Effector CD4-positive, alpha-beta T cell (primary cell): ENCODE measurements around the gene HS6ST3. TPM values are rescaled to one million over a fixed set of nuclear protein-coding genes. Genes with fewer than 3 reads are reported as not detected.
"Not testable (repeated sequence)": the region's sequence is repeated elsewhere in the genome, so short reads cannot be mapped to it uniquely, and the experiment has no call there.

ENCODE experiments used
- DNase-seq: peaks from one replicate; pipeline ENCODE4 v3.0.0-alpha.2; 2020
- total RNA-seq: gene quantifications from one replicate; lab custom pipeline; 2026; lab: John Stamatoyannopoulos, UW

HS6ST3 gene
- not detected for total RNA-seq

DNA sequence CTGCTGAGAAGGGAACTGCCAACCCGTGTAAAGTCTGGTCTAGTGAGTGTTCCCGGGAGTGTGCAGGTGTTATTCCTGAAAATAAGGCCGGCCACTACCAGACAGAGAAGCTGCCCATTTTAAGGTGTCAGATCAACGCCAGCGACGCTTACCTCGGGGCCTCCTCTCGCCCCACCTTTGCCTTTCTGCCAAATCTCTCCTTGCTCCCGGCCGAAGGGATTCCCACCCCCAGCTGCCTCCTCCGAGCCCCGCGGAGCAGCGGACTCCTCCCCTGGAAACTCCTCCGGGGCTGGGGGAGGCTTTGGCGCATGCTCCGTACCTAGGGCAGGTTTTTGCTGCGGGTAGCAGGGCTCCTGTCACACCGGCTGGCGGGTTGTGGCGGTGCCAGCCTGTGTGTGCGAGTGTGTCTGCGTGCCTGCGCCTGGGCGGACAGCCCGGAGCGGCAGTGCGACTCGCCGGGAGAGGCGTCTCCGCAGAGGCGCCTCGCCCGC, at the start of gene HS6ST3:
TSS of gene HS6ST3 (plus strand) at position 359 of the 491 bp plus-strand sequence.
- no peak for DNase-seq

DNA sequence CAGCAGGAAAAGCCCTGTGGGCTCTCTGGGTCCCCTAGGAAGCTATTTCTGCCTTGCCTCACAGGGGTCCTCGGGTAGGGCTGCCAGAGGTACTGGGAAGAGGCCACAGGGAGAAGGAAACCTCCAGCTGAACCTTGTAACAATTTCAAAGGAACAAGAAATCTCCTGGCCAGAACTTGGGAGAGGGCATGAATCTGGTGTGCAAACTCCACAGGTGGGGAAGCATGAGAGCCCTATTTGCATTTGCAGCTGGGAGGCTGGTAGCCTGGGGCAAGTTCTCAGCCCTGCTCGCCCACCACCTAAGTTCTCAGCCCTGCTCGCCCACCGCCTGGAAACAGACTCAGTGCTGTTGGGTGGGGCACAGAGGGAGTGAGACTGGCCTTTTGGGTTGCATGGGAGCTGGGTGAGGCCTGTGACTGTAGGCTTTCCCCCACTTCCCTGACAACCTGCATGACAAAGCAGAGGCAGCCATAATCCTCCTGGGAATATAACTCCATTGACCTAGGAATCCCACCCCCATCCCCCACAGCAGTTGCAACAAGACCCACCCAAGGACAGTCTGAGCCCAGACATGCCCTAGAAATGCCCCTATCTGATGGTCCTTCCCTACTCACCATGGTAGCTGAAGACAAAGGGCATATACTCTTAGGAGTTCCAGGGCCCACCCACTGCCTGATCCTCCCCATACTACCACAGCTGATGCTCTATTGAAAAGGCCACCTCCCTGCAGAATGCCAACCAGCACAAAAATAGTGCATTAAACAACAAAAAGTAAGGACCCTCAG, 48.4 kb upstream of the HS6ST3 start:
- no peak for DNase-seq

DNA sequence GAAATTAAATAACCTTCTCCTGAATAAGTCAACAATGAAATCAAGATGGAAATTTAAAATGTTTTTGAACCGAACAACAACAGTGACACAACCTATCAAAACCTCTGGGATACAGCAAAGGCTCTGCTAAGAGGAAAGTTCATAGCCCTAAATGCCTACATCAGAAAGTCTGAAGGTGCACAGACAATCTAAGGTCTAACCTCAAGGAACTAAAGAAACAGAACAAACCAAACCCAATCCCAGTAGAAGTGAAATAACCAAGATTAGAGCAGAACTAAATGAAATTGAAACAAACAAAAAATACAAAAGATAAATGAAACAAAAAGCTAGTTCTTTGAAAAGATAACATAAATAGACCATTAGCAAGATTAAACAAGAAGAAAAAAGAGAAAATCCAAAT, 45.7 kb upstream of the HS6ST3 start:
- DNase-seq: no peak

DNA sequence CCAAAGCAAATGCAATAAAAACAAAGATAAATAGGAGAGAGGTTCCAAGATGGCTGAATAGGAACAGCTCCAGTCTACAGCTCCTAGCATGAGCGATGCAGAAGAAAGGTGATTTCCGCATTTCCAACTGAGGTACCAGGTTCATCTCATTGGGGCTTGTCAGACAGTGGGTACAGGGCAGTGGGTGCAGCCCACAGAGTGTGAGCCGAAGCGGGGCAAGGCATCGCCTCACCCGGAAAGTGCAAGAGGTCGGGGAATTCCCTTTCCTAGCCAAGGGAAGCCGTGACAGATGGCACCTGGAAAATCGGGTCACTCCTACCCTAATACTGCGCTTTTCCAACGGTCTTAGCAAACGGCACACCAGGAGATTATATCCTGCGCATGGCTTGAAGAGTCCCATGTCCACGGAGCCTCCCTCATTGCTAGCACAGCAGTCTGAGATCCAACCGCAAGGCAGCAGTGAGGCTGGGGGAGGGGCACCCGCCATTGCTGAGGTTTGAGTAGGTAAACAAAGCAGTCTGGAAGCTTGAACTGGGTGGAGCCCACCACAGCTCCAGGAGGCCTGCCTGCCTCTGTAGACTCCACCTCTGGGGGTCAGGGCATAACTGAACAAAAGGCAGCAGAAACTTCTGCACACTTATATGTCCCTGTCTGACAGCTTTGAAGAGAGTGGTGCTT, 43.3 kb upstream of the HS6ST3 start:
- DNase-seq: not testable (repeated sequence)

DNA sequence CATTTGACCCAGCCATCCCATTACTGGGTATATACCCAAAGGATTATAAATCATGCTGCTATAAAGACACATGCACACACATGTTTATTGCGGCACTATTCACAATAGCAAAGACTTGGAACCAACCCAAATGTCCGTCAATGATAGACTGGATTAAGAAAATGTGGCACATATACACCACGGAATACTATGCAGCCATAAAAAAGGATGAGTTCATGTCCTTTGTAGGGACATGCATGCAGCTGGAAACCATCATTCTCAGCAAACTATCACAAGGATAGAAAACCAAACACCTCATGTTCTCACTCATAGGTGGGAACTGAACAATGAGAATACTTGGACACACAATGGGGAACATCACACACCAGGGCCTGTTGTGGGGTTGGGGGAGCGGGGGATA, 39.0 kb upstream of the HS6ST3 start:
- DNase-seq: not testable (repeated sequence)

DNA sequence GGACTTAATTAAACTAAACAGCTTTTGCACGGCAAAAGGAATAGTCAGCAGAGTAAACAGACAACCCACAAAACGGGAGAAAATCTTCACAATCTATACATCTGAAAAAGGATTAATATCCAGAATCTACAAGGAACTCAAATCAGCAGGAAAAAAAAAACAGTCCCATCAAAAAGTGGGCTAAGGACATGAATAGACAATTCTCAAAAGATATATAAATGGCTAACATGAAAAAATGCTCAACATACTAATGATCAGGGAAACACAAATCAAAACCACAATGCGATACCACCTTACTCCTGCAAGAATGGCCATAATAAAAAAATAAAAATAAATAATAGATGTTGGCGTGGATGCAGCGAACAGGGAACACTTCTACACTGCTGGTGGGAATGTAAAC, 38.4 kb upstream of the HS6ST3 start:
- DNase-seq: not testable (repeated sequence)

DNA sequence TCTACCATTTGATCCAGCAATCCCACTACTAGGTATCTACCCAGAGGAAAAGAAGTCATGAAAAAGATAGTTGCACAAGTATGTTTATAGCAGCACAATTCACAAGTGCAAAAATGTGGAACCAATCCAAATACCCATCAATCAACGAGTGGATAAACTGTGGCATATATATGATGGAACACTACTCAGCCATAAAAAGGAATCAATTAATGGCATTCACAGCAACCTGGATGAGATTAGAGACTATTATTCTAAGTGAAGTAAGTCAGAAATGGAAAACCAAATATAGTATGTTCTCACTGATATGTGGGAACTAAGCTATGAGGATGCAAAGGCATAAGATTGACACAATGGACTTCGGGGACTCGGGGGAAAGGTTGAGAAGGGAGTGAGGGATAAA, 38.0 kb upstream of the HS6ST3 start:
- not testable (repeated sequence) for DNase-seq

DNA sequence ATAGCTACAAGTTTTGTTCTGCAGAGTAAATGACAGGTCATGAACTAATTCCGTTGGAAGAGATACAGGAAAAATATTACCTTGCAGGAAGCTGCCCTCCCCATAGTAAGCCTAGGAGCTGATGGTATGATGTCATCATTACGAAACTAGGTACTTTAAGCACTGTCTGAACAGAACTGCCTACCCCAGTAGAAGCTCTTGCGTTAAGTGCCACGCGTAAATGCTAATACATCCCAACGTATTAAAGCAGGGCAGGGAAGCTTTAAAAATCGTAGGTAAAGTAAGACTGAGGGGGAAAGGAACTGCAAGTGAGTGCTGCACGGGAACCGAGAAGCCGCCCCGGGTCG, 37.3 kb upstream of the HS6ST3 start:
- no peak for DNase-seq

DNA sequence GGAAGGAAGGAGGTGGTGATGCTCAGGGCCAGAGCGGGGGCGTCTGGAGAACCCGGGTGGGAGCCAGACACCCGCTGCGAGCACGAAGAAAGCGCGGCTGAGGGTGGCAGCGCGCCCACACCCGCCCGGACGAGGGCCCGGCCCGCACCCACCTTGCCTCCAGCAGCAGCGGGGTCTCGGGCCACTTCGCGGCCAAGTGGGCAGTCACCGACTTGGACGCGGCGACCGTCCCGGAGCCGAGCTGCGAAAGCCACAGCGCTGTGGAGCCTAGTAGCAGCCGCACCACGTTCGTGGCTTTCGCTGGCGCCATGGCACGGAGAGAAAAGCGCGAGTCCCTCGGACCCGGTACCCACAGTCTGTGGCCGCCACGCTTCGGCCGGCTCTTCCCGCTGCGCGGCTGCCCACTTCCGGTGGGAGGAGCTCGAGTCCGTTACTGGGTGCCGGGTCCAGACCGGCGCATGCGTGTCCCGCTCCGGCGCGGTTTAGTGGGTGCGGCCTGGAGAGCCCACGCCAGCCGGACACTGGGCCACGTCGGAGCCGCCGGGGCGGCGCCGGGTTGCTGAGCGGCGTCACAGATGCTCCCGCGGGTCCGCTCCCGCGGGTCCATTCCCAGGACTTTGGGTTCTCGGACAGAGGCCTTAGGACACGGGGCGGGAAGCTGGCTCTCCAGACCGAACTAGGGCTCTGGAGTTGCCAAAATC, 36.8 kb upstream of the HS6ST3 start, which contains the start of gene UGGT2:
TSS of gene UGGT2 (minus strand) at position 399 of the 701 bp plus-strand sequence. CDS start at position 310, 89 bp downstream.
- DNase-seq: no peak

DNA sequence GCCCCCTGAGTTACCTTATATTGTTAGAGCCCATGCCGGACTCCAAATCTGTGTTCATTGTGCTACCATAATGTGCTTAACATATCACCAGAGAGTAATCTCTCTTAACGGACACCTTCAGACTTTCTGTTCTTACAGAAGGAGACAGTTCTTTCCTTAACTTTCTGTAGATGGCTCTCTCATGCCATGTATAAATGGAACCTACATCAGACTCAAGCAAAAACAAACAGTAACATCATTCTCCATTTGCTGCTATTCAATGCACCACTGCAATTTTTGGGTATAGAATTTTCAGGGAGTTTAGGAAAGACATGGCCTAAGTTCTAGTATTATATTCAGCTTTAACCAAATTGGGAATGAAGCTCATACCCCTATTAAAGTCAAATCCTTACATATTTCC, 24.1 kb upstream of the HS6ST3 start:
- DNase-seq: no peak

DNA sequence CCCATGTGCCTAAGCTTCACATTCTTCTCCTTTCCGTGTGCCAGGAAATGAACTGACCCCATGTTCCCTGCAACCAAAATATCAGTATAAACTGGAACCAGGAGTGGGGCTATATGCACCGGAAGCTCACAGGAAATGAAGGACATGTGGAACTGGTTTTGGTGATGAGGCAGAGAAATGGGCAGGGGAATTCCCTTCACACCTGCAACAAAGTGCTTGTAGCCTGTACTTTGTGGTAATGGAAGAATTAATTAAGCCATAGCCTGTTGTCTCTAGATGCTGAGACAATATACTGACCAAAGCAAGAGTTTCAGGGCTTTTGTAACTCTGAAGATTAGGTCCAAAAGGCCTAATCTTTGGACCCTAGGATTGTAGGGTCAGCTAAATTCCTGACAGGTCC, 21.2 kb upstream of the HS6ST3 start:
- no peak for DNase-seq

DNA sequence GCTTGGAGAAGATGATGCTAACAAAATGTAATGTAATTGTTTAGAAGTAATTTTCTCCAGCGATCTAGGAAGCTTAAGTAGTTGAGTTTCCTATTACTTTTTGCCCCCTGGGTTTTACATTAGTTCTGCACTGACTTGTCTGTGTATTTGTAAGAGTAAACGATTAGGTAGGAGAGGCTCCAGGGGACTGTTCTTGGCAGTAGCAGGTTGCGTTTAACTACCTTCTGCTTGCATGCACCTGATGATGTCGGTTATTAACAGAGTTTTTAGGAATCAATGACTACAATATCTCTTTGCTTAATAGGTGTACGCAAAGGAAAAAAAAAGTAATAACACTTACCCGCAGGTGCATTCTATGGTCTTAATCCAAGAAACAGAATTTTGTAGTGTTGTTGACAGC, 18.4 kb upstream of the HS6ST3 start:
- no peak for DNase-seq

DNA sequence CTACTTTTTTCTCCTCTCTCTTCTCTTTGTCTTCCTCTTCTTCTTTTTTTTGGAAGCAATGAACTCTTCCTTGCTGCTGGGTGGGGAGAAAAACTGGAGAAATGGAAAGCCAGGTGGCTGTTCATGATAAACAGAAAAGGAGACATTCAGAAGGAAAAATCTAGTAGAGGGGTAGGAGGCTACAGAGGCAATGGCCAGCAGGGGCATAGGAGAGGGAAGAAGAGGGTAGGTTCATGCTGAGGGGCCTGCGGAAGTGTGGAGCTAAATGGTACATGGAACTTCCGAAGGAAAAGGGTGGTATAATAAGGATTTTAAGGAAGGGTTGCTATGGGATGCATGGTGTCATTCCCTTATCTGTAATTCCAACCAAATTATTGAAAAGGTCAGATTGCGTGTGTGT, 17.5 kb upstream of the HS6ST3 start:
- DNase-seq: no peak

DNA sequence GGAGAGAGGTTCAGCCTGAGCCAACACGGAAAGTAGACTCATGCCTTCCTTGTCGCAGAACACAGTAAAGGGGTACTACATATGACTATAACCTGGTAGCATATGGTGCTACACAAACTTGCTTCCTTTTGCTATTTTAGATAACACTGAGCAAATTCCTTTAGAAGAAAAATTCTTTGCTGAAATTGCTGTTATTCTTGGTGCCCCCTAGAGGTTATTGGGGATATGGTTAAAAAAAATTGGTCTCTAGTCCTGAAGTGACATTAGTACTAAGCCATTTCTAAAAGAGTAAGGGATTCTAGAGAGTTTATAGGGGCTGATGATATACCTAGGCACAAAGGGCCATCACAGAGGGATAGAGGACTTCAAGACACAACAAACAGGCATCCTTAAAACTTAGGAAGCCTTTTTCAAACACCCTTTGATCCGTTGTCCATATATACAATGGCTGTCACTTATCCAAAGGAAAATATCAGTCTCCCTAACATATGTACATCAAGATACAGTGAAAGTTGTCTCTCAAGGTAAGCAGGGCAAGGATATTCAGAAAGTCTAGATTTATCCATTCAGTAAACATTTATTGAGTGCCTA, 13.9 kb upstream of the HS6ST3 start:
- DNase-seq: no peak

DNA sequence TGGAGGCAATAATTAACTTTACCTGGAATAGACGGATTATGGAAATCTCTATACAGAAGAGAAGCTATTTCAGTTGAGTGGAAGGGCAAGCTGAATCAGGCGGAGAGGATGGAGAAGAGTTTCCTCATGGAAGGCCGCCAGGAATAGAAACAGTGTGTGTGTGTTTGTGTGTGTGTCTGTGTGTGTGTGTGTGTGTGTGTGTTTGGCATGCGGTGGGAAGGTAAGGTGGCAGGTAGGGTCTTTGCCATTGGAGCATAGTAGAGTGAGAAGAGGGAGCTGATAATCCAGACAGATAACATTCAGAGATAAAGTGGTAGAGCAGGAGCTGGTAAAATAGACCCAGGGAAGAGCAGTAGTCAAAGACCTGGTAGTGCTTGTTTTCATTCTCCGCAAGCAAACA, 9.2 kb upstream of the HS6ST3 start:
- no peak for DNase-seq

DNA sequence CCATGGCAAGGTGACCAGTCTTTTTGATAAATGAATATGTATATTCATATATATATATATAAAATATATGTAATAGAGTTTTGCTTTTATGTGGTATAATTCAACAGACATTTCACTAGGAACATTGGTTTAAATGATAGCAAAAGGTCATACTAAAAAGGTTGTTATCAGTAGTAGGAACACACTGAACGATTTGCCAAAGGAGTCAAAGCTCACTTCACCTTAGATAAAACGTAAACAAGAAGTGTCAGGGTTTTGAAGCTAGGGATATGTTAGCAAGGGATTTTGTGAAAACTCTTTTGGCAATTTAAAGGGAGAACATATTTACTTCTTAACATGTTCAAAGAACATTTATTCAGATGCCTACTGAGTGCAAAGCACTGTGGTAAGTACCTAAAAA, 8.0 kb upstream of the HS6ST3 start:
- DNase-seq: no peak

DNA sequence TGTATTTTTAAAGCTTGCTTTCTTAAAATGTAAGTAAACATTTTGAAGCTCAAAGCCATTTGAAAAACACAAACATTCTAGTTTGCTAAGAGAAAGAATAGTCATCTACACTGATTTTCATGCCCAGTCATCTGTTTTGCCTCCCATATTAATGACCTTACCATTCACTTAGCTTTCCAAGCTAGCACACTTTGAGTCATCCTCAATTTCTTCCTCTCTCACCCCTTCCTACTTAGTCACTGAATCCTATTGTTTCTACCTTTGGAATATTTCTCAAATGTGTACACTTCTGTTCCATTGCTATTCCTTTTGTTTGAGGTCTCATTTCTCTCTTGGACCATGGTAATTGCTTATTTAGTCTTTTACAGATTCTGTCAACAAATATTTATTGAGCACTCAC, 7.3 kb upstream of the HS6ST3 start:
- no peak for DNase-seq

DNA sequence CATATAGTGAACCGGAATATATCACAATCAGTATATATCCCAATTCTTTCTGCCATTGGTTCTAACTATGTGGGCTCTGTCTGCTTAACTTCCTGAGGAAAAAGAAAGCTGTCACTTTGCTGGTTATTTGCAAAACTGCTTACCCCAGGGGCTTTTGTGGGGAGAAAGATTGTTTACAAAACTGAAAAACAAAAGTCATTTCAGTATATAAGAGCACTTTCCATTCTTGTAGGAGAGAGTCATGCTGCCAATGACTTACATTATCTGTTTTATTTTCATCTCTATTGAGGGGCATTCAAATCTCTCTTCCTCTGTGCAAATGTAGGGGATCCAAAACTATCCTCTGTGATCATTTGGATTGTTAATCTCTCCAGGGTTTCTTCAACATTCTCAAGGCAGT, 3.2 kb upstream of the HS6ST3 start:
- DNase-seq: no peak

DNA sequence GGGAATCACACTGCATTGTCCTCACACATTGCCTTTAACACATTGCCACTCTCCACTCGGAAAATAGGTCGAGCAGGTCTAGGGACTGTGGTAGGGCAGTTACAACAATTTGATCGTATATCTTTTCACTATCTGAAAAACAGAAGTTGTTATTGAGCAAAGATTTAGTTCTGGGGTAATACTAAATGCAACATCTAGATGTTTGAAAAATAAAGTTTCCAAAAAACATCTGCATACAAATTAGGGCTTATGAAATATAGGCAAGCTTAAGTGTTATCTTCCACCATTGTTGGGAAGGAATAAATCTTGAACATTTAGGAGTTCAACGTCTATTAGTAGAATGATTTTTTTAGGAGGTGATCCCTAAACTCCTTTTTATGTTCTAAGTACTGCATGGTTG, 768 bp upstream of the HS6ST3 start:
- DNase-seq: no peak

DNA sequence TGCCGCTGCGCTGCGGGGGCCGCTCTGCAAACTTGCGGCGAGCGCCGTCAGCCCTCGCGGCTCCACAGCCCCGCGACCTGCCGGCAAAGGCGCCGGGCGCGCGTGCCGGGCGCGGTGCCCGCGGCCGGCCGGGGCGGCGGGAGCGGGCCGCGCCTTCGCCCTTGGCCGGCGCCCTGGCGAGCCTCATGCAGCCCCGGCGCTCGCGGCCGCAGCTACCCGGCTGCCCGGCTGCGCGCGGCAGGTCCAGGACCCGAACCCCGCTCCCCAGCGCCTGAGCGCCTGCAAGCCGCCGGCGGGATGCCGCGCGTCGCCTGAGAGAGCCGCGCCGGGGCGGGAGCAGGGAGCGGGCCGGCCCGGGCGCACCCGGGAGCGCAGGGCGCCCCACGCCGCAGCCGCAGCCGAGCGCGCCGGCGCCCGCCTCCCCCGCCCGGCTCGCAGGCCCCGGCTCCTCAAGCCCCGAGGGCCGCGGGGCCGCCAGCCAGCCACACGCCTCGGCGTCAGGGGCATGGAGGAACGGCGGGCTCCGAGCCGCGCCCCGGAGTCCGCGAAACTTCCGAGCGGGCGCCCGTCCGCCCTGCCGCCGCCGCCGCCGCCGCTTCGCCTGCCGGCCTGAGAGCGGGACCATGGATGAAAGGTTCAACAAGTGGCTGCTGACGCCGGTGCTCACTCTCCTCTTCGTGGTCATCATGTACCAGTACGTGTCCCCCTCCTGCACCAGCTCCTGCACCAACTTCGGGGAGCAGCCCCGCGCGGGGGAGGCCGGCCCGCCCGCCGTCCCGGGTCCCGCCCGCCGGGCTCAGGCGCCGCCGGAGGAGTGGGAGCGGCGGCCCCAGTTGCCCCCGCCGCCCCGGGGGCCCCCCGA, 564 bp downstream of the HS6ST3 start:
- no peak for DNase-seq

DNA sequence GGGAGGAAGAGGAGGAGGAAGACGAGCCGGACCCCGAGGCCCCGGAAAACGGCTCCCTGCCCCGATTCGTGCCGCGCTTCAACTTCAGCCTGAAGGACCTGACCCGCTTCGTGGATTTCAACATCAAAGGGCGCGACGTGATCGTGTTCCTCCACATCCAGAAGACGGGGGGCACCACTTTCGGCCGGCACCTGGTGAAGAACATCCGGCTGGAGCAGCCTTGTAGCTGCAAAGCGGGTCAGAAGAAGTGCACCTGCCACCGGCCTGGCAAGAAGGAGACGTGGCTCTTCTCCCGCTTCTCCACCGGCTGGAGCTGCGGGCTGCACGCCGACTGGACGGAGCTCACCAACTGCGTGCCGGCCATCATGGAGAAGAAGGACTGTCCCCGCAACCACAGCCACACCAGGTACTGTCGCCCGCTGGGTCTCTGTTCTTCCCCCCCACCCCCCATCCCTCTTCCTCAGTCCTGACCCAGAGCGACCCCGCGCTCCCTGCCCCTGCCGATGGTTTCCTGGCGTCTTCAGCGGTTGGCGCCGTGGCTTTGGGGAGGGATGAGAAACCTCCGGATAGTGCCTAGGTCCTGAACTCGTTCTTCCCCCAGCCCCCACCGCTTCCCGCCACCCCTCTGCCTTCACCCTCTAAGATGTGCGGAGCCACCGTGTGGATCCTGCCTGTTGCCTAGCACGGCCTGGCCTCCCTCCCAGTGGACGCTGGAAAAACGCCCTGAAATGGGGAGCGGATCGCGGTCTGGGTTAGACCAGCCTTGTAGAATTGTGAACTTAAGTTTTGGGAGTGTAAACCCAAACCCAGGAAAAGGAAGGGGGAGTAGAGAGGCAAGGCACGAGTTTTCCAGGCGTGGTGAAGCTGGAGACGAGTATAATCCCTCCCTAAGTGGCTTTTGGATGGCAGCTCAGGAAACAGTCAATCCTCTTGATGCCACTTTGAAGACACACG, 1.5 kb downstream of the HS6ST3 start:
- no peak for DNase-seq
